H9 (cell line): ENCODE measurements around the gene LY6G6F. TPM values are rescaled to one million over a fixed set of nuclear protein-coding genes. Genes with fewer than 3 reads are reported as not detected.
"Not testable (repeated sequence)": the region's sequence is repeated elsewhere in the genome, so short reads cannot be mapped to it uniquely, and the experiment has no call there.

Experiments
- DNase-seq: peaks from one replicate; pipeline ENCODE4 v3.0.0-alpha.2; 2017
- H2AFZ ChIP-seq: one replicate; pipeline ENCODE4 v1.6.1; 2013; ENCODE audit warnings: mild to moderate bottlenecking, low read length, control low read depth, moderate library complexity
- H2AK5ac ChIP-seq: 2 replicates; pipeline ENCODE4 v1.6.1; 2013; ENCODE audit warnings: low read length, control low read depth, mixed read lengths; ENCODE audit not compliant: insufficient read length
- H2BK120ac ChIP-seq: one replicate; pipeline ENCODE4 v1.6.1; 2013; ENCODE audit warnings: low read depth, mild to moderate bottlenecking, low read length, control low read depth, inconsistent platforms; ENCODE audit not compliant: poor library complexity, severe bottlenecking
- H2BK12ac ChIP-seq: 2 replicates; pipeline ENCODE4 v1.6.1; 2013; ENCODE audit warnings: low read length, control low read depth, mixed read lengths, low read depth; ENCODE audit not compliant: insufficient read length
- H2BK15ac ChIP-seq: 2 replicates; pipeline ENCODE4 v1.6.1; 2013; ENCODE audit warnings: low read depth, low read length, control low read depth
- H2BK20ac ChIP-seq: one replicate; pipeline ENCODE4 v1.6.1; 2013; ENCODE audit warnings: low read depth, mild to moderate bottlenecking, low read length, control low read depth, inconsistent platforms; ENCODE audit not compliant: poor library complexity, severe bottlenecking
- H2BK5ac ChIP-seq: 2 replicates; pipeline ENCODE4 v1.6.1; 2013; ENCODE audit warnings: low read length, control low read depth, mixed read lengths; ENCODE audit not compliant: insufficient read length
- H3K14ac ChIP-seq: 2 replicates; pipeline ENCODE4 v1.6.1; 2013; ENCODE audit warnings: low read length, control low read depth; ENCODE audit not compliant: insufficient read depth
- H3K18ac ChIP-seq: 2 replicates; pipeline ENCODE4 v1.6.1; 2013; ENCODE audit warnings: low read depth, mild to moderate bottlenecking, mixed read lengths, low read length, control low read depth; ENCODE audit not compliant: insufficient read length
- H3K23ac ChIP-seq: 2 replicates; pipeline ENCODE4 v1.6.1; 2013; ENCODE audit warnings: low read length, control low read depth, mixed read lengths, low read depth; ENCODE audit not compliant: insufficient read length
- H3K23me2 ChIP-seq: 2 replicates; pipeline ENCODE4 v1.6.1; 2013; ENCODE audit warnings: low read depth, mild to moderate bottlenecking, mixed read lengths, low read length, control low read depth; ENCODE audit not compliant: insufficient read length, poor library complexity, severe bottlenecking
- H3K27ac ChIP-seq: 2 replicates; pipeline ENCODE4 v1.5.1; 2013; ENCODE audit warnings: low read length, control low read depth, mixed read lengths, low read depth; ENCODE audit not compliant: insufficient read length
- H3K27me3 ChIP-seq: 2 replicates; pipeline ENCODE4 v1.6.1; 2013; ENCODE audit warnings: low read length, control low read depth, inconsistent platforms; ENCODE audit not compliant: insufficient read depth
- H3K4ac ChIP-seq: 2 replicates; pipeline ENCODE4 v1.6.1; 2013; ENCODE audit warnings: low read depth, mild to moderate bottlenecking, control low read depth, inconsistent platforms, low read length, moderate library complexity
- H3K4me1 ChIP-seq: 2 replicates; pipeline ENCODE4 v1.6.1; 2013; ENCODE audit warnings: low read length, control low read depth, inconsistent platforms; ENCODE audit not compliant: insufficient read depth
- H3K4me2 ChIP-seq: 2 replicates; pipeline ENCODE4 v1.6.1; 2013; ENCODE audit warnings: low read length, control low read depth, mixed read lengths; ENCODE audit not compliant: insufficient read length, insufficient read depth
- H3K56ac ChIP-seq: 2 replicates; pipeline ENCODE4 v1.6.1; 2013; ENCODE audit warnings: low read depth, mild to moderate bottlenecking, mixed read lengths, low read length, control low read depth; ENCODE audit not compliant: insufficient read length
- H3K79me1 ChIP-seq: 2 replicates; pipeline ENCODE4 v1.6.1; 2013; ENCODE audit warnings: low read depth, mild to moderate bottlenecking, moderate library complexity, low read length, control low read depth, inconsistent platforms; ENCODE audit not compliant: insufficient read depth, poor library complexity, severe bottlenecking
- H3K79me2 ChIP-seq: 2 replicates; pipeline ENCODE4 v1.6.1; 2013; ENCODE audit warnings: low read length, control low read depth, inconsistent platforms; ENCODE audit not compliant: insufficient read depth
- H3K9ac ChIP-seq: 2 replicates; pipeline ENCODE4 v1.6.1; 2013; ENCODE audit warnings: low read length, control low read depth, mixed read lengths; ENCODE audit not compliant: insufficient read length; ENCODE audit errors: extremely low read depth
- H3K9me3 ChIP-seq: one replicate; pipeline ENCODE4 v1.6.1; 2013; ENCODE audit warnings: low read depth, low read length, inconsistent platforms; ENCODE audit not compliant: control insufficient read depth
- H3T11ph ChIP-seq: one replicate; pipeline ENCODE4 v1.6.1; 2013; ENCODE audit warnings: mild to moderate bottlenecking, low read length, control low read depth, inconsistent platforms
- H4K20me1 ChIP-seq: one replicate; pipeline ENCODE4 v1.6.1; 2013; ENCODE audit not compliant: control insufficient read depth, insufficient read length, insufficient read depth
- H4K5ac ChIP-seq: 2 replicates; pipeline ENCODE4 v1.6.1; 2013; ENCODE audit warnings: low read depth, mild to moderate bottlenecking, mixed read lengths, low read length, control low read depth; ENCODE audit not compliant: insufficient read length
- H4K8ac ChIP-seq: replicated peaks from 2 replicates; pipeline ENCODE4 v1.6.1; 2013; ENCODE audit warnings: low read length, control low read depth, mixed read lengths, low read depth; ENCODE audit not compliant: insufficient read length
- H4K91ac ChIP-seq: 2 replicates; pipeline ENCODE4 v1.6.1; 2013; ENCODE audit warnings: low read depth, mild to moderate bottlenecking, moderate library complexity, mixed read lengths, low read length, control low read depth; ENCODE audit not compliant: insufficient read length
- H3K27ac Mint-ChIP-seq, 3 experiments: 2 replicates in 2 of 3; 3 replicates in 1 of 3; pipeline ENCODE4 v1.8.0; 2020 to 2021; ENCODE audit warnings: mixed read lengths in 3 of 3, mild to moderate bottlenecking in 1 of 3, moderate library complexity in 1 of 3
- H3K27me3 Mint-ChIP-seq: 2 replicates; pipeline ENCODE4 v1.8.0; 2021; ENCODE audit warnings: low read depth, mild to moderate bottlenecking, moderate library complexity, mixed read lengths
- H3K36me3 Mint-ChIP-seq, 3 experiments: 2 replicates in 2 of 3; 3 replicates in 1 of 3; pipeline ENCODE4 v1.8.0; 2020 to 2021; ENCODE audit warnings: low read depth in 3 of 3, mixed read lengths in 3 of 3; ENCODE audit not compliant: insufficient read depth in 1 of 3
- H3K4me1 Mint-ChIP-seq, 2 experiments: 2 replicates each; pipeline ENCODE4 v1.8.0; 2020; ENCODE audit warnings: mixed read lengths in 2 of 2
- H3K4me3 Mint-ChIP-seq, 2 experiments: 2 replicates in 1 of 2; 3 replicates in 1 of 2; pipeline ENCODE4 v1.8.0; 2020 to 2021; ENCODE audit warnings: mild to moderate bottlenecking in 2 of 2, mixed read lengths in 2 of 2, moderate library complexity in 1 of 2
- H3K9me3 Mint-ChIP-seq, 2 experiments: 2 replicates in 1 of 2; 3 replicates in 1 of 2; pipeline ENCODE4 v1.8.0; 2020; ENCODE audit warnings: mild to moderate bottlenecking in 2 of 2, mixed read lengths in 2 of 2, moderate library complexity in 1 of 2
- WGBS: extraction: QIAGEN DNeasy Blood & Tissue Kit; methylation state at CpG from one replicate; pipeline ENCODE4 v1.1.7; 2013; ENCODE audit warnings: missing lambda C conversion rate, low lambda C conversion rate, mixed read lengths; ENCODE audit not compliant: insufficient read length; ENCODE audit errors: extremely low coverage; 5-methylcytosine and 5-hydroxymethylcytosine counted together
- total RNA-seq: library from RNA; stranded (reverse); gene quantifications from 2 replicates; pipeline ENCODE4 v1.2.1, GENCODE V29; 2021
- TF ChIP-seq, protein P1 (sequence below): fragments of 200-600 bp; sonication (generic); conservative IDR thresholded peaks from 3 replicates; pipeline ENCODE4 v1.8.0; 2021; ENCODE audit warnings: antibody characterized with exemption, mild to moderate bottlenecking

The LY6G6F gene
- total RNA-seq, 1 experiment from 2014 or later, result not detected

DNA sequence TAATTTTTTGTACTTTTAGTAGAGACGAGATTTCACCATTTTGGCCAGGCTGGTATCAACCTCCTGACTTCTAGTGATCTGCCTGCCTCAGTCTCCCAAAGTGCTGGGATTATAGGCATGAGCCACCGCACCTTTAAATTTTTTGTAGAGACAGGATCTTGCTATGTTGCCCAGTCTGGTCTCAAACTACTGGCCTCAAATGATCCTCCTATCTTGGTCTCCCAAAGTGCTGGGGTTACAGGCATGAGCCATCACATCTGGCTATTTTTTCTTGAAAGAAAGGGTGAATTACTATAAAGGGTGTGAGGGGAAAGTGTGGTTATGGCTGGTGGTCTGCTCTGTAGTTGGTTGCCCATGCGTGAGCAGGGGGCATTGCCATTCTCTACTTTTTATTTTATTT lies 1.6 kb downstream of the LY6G6F start:
- Histone ChIP-seq H3K4me2 (no peak overlapping the region), H3K9ac (no peak overlapping the region), H3K23ac (no peak overlapping the region), H3K27ac (no peak overlapping the region), H2AFZ (no peak overlapping the region), H2BK5ac (no peak overlapping the region), H3K79me1 (no peaks in the 10 kb centered on the region), H3K27me3 (no peaks in the 10 kb centered on the region), H2AK5ac (no peak overlapping the region), H3K9me3 (no peaks in the 10 kb centered on the region), H3K23me2 (no peaks in the 10 kb centered on the region), H3K4me1 (no peaks in the 10 kb centered on the region; the same call in 1 of the 2 replicates), H3K79me2 (no peaks in the 10 kb centered on the region), H2BK12ac (no peak overlapping the region), H4K20me1 (no peaks in the 10 kb centered on the region), H2BK20ac (no peak overlapping the region), H3K18ac (no peak overlapping the region), H4K91ac (no peak overlapping the region), H2BK120ac (no peak overlapping the region), H2BK15ac (no peak overlapping the region), H3K14ac (no peak overlapping the region), H4K8ac (no peak overlapping the region), H3K56ac (no peak overlapping the region), H3T11ph (no peak overlapping the region), H4K5ac (no peak overlapping the region), H3K4ac (no peak overlapping the region)
- Mint-ChIP-seq H3K27me3 (peaks cover 9% of the 10 kb centered on the region), H3K4me3 (no peak overlapping the region), H3K4me1 (peaks cover 18 to 23% of the 10 kb centered on the region in 2 experiments), H3K36me3 (no peaks in the 10 kb centered on the region), H3K27ac (no peak overlapping the region), H3K9me3 (no peaks in the 10 kb centered on the region)
- DNase-seq, result no peak
- WGBS, result no CpG with 5 or more reads among the region's 3 CpGs
- TF ChIP-seq, protein P1, sequence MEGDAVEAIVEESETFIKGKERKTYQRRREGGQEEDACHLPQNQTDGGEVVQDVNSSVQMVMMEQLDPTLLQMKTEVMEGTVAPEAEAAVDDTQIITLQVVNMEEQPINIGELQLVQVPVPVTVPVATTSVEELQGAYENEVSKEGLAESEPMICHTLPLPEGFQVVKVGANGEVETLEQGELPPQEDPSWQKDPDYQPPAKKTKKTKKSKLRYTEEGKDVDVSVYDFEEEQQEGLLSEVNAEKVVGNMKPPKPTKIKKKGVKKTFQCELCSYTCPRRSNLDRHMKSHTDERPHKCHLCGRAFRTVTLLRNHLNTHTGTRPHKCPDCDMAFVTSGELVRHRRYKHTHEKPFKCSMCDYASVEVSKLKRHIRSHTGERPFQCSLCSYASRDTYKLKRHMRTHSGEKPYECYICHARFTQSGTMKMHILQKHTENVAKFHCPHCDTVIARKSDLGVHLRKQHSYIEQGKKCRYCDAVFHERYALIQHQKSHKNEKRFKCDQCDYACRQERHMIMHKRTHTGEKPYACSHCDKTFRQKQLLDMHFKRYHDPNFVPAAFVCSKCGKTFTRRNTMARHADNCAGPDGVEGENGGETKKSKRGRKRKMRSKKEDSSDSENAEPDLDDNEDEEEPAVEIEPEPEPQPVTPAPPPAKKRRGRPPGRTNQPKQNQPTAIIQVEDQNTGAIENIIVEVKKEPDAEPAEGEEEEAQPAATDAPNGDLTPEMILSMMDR, result no peak

DNA sequence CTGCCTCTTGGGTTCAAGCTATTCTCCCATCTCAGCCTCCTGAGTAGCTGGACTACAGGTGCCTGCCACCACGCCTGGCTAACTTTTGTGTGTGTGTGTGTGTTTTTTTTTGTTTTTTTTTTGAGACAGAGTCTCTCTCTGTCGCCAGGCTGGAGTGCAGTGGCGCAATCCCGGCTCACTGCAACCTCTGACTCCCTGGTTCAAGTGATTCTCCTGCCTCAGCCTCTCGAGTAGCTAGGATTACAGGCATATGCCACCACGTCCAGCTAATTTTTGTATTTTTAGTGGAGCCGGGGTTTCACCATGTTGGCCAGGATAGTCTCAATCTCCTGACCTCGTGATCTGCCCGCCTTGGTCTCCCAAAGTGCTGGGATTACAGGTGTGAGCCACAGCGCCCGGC lies 2.5 kb downstream of the LY6G6F start:
- H4K5ac ChIP-seq, H3K79me2 ChIP-seq, H4K91ac ChIP-seq, H2BK120ac ChIP-seq, H3K4ac ChIP-seq, H3K36me3 Mint-ChIP-seq, H3K23ac ChIP-seq, H3K27ac ChIP-seq, H3K9me3 ChIP-seq, H3K4me3 Mint-ChIP-seq, H2BK5ac ChIP-seq, H3K14ac ChIP-seq, H3K18ac ChIP-seq, H2BK15ac ChIP-seq, H3K56ac ChIP-seq, H3K27me3 Mint-ChIP-seq, H3K27ac Mint-ChIP-seq, H4K20me1 ChIP-seq, H3K27me3 ChIP-seq, H3T11ph ChIP-seq, H3K79me1 ChIP-seq, H2AK5ac ChIP-seq, H3K4me2 ChIP-seq, H2BK20ac ChIP-seq, H3K23me2 ChIP-seq, H4K8ac ChIP-seq, H2AFZ ChIP-seq, H3K9ac ChIP-seq, H3K9me3 Mint-ChIP-seq, H2BK12ac ChIP-seq, DNase-seq, H3K4me1 ChIP-seq: not testable (repeated sequence)
- peaks cover 24 to 29% of the 10 kb centered on the region in 2 experiments for H3K4me1 Mint-ChIP-seq
- no CpG with 5 or more reads among the region's 11 CpGs for WGBS
